AG10803 (cell line): ENCODE data around the gene MEIS3.
"Not testable (repeated sequence)": the region's sequence is repeated elsewhere in the genome, so short reads cannot be mapped to it uniquely, and the experiment has no call there.

Experiments used
- DNase-seq: peaks from one replicate; pipeline ENCODE4 v3.0.0; 2010; ENCODE audit warnings: low read depth
- H3K4me3 ChIP-seq: 2 replicates; pipeline ENCODE4 v1.5.1; 2011; ENCODE audit warnings: mild to moderate bottlenecking, low read length, control low read depth
- CTCF ChIP-seq: conservative IDR thresholded peaks from 2 replicates; pipeline ENCODE4 v1.5.1; 2011; ENCODE audit warnings: mild to moderate bottlenecking, low read length, control low read depth, inconsistent platforms

MEIS3 gene

DNA sequence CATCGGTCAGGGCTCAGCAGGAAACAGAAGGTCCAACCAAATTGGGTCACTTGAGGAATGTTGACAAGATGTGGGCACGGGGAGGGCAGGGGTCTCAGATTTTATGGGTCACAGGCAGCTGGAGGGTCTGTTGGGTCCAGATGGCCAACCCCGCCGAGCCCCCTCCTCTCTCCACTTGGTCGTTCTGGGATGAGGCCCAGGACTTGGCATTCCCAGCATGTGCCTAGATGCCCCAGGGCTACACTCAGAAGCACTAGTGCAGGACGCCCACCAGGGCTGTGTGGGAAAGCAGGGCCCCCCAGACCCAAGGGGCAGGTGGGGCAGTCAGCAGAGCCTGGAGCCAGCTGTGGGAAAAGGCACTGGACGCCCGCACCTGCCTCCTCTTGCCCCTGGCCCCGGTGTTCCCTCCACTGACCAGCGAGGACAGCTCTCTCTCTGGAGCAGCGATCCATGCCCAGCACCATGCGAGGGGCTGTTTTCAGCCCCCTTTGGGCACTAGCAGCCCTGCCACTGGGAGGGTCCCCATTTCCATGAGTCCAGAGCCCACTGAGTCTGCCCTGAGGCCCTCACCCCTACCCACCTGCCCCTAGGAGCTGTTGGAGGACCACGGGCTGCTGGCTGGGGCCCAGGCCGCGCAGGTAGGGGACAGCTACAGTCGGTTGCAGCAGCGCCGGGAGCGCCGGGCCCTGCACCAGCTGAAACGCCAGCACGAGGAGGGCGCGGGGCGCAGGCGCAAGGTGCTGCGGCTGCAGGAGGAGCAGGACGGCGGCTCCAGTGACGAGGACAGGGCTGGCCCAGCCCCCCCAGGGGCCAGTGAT, 44.2 kb downstream of the MEIS3 start:
- no peak for DNase-seq
- no peak overlapping the region for H3K4me3 ChIP-seq
- no peak for TF ChIP-seq CTCF

- no peak for TF ChIP-seq CTCF
- no peak for DNase-seq
- H3K4me3 ChIP-seq: no peak overlapping the region
These were observed 45.8 kb downstream of the MEIS3 start for GRCh38 chr19:47373246-47374240.

DNA sequence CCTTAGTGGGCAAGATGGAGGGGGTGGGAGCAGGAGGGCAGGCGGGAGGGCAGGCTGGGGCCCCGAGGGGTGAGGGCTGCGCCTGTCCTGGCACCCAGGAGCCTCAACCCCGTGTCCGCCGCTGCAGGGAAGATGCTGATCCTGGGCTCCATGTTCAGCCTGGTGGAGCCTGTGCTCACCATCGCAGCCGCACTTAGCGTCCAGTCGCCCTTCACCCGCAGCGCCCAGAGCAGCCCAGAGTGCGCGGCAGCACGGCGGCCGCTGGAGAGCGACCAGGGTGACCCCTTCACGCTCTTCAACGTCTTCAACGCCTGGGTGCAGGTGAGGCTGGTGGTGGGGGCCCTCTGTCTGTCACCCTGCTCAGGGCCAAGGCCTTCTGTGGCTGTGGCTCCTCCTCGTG, 46.7 kb downstream of the MEIS3 start:
- no peak for DNase-seq

GRCh38 chr19:47371261-47371660, 48.1 kb downstream of the MEIS3 start:
- no peak for TF ChIP-seq CTCF
- H3K4me3 ChIP-seq: no peak overlapping the region
- no peak for DNase-seq

More for the DNA sequence above, 46.7 kb downstream of the MEIS3 start:
- no peak overlapping the region for H3K4me3 ChIP-seq
- TF ChIP-seq CTCF: no peak

GRCh38 chr19:47370045-47370611, 49.2 kb downstream of the MEIS3 start:
- no peak overlapping the region for H3K4me3 ChIP-seq
- TF ChIP-seq CTCF: no peak
- DNase-seq: peak; percentile 61

- not testable (repeated sequence) for DNase-seq, H3K4me3 ChIP-seq
These were observed 53.9 kb downstream of the MEIS3 start for GRCh38 chr19:47365455-47365854.
